HL-60 (cell line): ENCODE results near the gene SLC9C1.

Source experiments
- DNase-seq, 2 experiments: peaks; one replicate each; pipeline ENCODE4 v3.0.0-alpha.2; 2010 to 2020; ENCODE audit warnings: low read depth in 1 of 2, low spot score in 1 of 2
- H3K27ac ChIP-seq: fragments of 250-450 bp; sonication (Bioruptor Pico); replicated peaks from 2 replicates; pipeline ENCODE4 v1.5.1; 2020; ENCODE audit warnings: mild to moderate bottlenecking, moderate library complexity
- H3K27me3 ChIP-seq: fragments of 250-450 bp; sonication (Bioruptor Pico); 2 replicates; pipeline ENCODE4 v1.5.1; 2021; ENCODE audit warnings: mild to moderate bottlenecking, moderate library complexity; ENCODE audit not compliant: insufficient read depth, poor library complexity, severe bottlenecking
- H3K4me3 ChIP-seq: replicated peaks from 2 replicates; pipeline ENCODE4 v1.5.1; 2011; ENCODE audit warnings: mild to moderate bottlenecking, control low read depth, low read length; ENCODE audit not compliant: insufficient read depth
- CTCF ChIP-seq: IDR thresholded peaks from one replicate; pipeline ENCODE4 v1.5.1; 2011; ENCODE audit warnings: low read length, control low read depth, inconsistent platforms; ENCODE audit not compliant: insufficient read depth
- GABPA ChIP-seq: IDR thresholded peaks from 2 replicates; pipeline ENCODE4 v1.6.1; 2012; ENCODE audit warnings: low read depth
- POLR2AphosphoS5 ChIP-seq: IDR thresholded peaks from 2 replicates; pipeline ENCODE4 v1.6.1; 2012; ENCODE audit warnings: low read depth
- REST ChIP-seq: IDR thresholded peaks from 2 replicates; pipeline ENCODE4 v1.6.1; 2012; ENCODE audit warnings: low read depth; ENCODE audit not compliant: insufficient replicate concordance
- SPI1 ChIP-seq: IDR thresholded peaks from 2 replicates; pipeline ENCODE4 v1.6.1; 2012; ENCODE audit warnings: low read depth, mild to moderate bottlenecking, borderline replicate concordance

Gene SLC9C1

GRCh38 chr3:112247900-112248299, 46.1 kb downstream of the SLC9C1 start:
- H3K27me3 ChIP-seq: no peaks in the 10 kb centered on the region
- no peak for DNase-seq
- TF ChIP-seq POLR2AphosphoS5 (no peak), CTCF (no peak)
- no peak overlapping the region for H3K4me3 ChIP-seq
- no peak overlapping the region for H3K27ac ChIP-seq

- TF ChIP-seq REST: no peak
- TF ChIP-seq SPI1: no peak
- no peak for TF ChIP-seq GABPA
- TF ChIP-seq CTCF: no peak
- TF ChIP-seq POLR2AphosphoS5: no peak
- DNase-seq: no peak
- Histone ChIP-seq H3K27me3 (no peaks in the 10 kb centered on the region), H3K4me3 (no peak overlapping the region), H3K27ac (no peak overlapping the region; the same call in 1 of the 2 replicates)
These were observed 46.7 kb downstream of the SLC9C1 start for GRCh38 chr3:112247350-112247749.

GRCh38 chr3:112233083-112233482, 60.9 kb downstream of the SLC9C1 start:
- Histone ChIP-seq H3K4me3 (no peak overlapping the region), H3K27me3 (no peaks in the 10 kb centered on the region), H3K27ac (no peak overlapping the region)
- no peak for TF ChIP-seq REST
- TF ChIP-seq SPI1: no peak
- TF ChIP-seq POLR2AphosphoS5: no peak
- TF ChIP-seq GABPA: no peak
- no peak for TF ChIP-seq CTCF
- no peak for DNase-seq

GRCh38 chr3:112231727-112232126, 62.3 kb downstream of the SLC9C1 start:
- H3K27ac ChIP-seq: no peak overlapping the region
- no peak for TF ChIP-seq REST
- no peak for TF ChIP-seq POLR2AphosphoS5
- no peak for TF ChIP-seq GABPA
- TF ChIP-seq SPI1: no peak
- TF ChIP-seq CTCF: no peak
- no peak overlapping the region for H3K4me3 ChIP-seq
- no peak for DNase-seq
- H3K27me3 ChIP-seq: no peaks in the 10 kb centered on the region
